ENCODE results near the gene CTBS.
"Not testable (repeated sequence)": the region's sequence is repeated elsewhere in the genome, so short reads cannot be mapped to it uniquely, and the experiment has no call there.

CTBS gene

DNA sequence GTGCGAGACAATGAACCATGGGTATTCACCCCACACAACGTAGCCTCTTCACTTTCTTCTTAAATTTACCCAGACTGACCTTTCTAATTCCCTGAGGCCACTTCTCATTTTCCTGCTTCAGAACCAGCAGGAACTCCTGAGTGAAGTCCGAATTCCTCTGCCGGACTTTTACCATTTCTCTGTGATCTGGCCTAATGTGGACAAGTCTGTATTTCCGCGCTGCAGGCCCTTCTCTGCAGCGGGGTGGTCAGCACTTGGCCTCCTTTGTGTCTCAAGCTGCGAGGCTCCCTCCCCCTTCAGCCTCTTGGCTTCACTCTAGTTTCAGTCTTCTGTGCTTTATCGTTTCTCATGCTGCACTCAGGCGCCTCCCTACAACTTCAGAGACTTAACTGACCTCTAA, 9.4 kb upstream of the CTBS start:
- DNase-seq, result no peak

GRCh38 chr1:84582802-84583587, 8.8 kb upstream of the CTBS start:
- DNase-seq, result no peak

- no peak for DNase-seq
Observed at GRCh38 chr1:84581648-84582047, 7.4 kb upstream of the CTBS start.

DNA sequence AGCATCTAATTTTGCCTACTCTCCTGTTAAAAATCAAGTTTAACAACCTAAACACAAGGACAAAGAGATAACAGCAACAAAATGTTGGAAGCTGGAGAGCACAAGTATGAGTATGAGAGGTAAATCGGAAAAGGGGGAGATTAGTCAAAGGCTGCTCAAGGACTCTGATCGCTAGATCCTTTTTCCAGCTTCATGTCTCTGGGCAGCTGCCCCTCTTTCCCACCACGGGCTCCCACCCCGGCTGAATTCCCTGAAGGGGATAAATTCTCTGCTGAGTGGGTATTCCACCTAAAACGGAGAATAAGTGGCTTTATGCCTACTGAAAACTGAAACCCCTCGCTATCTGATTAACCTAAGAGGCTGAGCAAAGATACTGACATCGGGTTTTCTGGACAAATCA, 696 bp upstream of the CTBS start:
- no peak for DNase-seq

- no peak for DNase-seq
Observed at GRCh38 chr1:84573481-84573966, 716 bp downstream of the CTBS start.

DNA sequence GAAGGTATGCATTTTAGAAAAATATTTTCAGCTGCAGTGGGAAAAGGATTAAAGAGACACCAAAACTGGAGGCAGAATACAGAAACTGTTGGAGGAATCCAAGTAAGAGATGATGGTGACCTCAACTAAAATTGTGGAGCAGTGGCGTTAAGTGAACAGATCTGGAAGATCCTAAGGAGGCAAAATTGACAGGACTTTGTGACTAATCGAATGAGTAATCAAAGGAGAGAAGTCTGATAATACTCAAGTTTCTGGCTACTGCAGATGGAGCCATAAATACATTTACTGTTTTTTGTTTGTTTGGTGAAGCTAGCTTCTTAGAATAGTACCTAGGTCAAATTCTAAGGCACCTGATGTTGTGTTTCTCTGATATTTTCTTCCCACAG, 3.1 kb downstream of the CTBS start:
- DNase-seq, result no peak

GRCh38 chr1:84570436-84571149, 3.6 kb downstream of the CTBS start:
- no peak for DNase-seq

DNA sequence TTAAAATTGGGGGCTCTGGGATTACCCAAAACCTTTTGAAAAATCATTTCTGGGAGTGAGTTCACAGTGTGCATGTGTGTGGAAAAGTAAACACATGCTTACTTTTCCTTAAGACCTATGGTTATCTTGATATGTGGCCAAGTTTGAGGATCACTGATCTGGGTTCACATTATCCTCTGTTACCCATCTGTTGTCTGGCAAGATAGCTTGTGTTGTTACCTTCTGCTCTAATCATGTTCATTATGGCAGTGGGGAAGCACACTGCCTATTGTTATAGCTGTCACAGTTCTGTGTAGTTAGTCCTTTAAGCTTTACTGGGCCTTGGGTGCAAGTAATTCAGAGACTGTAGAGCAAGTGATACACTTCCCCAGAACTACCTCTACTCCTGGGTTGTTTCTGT, 5.0 kb downstream of the CTBS start:
- no peak for DNase-seq

DNA sequence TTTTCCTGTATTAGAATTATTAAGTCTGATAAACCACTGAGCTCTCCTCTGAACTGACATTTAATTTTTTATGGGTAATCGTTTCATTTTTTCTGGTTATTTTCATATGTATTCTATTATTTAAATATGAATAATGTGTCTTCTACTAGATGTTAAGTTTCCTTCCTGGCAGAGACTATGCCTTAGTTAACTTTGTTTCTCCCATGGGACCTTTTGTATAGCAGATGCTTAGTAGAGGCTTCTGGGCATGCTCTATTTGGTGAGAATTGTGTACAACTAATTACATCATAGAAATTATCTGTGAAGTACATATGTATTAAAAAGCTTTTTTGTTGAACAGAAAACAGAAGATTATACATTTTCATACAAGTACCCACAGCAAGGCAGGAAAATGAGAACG, 23.4 kb downstream of the CTBS start:
- DNase-seq, result no peak

GRCh38 chr1:84541679-84542078, 32.6 kb downstream of the CTBS start:
- DNase-seq, result no peak

DNA sequence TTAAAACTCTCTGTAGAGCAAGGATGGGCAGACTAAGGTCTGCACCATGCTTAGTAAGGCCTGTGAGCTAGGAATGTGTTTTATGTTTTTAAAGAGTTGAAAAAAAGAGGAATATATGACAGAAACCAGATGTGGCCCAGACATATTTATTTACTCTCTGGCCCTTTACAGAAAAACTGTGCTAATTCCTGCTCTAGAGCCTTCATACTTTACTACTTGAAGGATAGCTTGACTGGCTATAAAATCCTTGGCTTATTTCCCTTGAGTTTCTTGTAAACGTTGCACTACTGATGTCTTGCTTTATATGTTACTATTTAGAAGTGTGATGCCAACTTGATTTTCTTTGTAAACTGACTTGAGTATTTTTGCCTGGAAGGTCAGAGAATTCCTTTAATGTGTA, 33.5 kb downstream of the CTBS start:
- DNase-seq, result no peak

DNA sequence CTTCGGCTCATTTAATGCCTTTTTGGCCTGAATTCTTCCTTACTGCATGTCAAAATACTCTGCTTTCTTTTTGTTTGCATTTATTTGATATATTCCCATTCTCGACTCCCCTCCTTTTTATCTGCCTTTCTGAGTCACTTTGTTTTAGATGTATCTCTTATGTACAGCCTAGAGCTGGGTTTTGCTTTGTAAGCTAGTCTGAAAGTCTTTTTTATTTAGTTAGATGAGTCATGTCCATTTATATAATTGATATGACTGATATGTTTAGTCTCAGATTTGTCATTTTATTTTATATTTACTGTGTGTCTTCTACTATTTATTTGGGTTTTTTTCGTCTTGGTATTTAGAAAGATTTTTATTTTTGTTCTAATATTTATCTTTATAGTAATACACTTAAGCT, 34.3 kb downstream of the CTBS start:
- DNase-seq, result no peak

GRCh38 chr1:84538599-84538998, 35.6 kb downstream of the CTBS start:
- DNase-seq, result no peak

DNA sequence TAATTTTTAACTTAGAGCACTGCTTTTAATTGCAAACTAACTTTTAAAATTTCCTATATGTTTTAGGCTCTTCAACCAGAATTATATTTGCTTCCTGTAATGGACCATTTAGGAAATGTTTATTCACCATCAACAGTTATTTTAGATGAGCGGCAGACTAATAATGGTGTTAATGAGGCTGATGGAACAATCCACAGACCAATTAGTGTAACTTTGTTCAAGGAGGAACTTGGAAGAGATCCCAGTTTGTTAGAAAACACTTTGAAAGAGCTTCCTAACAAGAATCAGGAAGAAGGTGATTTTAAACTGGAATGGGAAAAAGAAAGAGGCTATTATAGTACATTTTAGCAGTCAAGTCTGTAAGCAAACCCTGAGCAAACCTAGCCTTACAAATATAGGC, 48.5 kb downstream of the CTBS start:
- DNase-seq, result no peak

DNA sequence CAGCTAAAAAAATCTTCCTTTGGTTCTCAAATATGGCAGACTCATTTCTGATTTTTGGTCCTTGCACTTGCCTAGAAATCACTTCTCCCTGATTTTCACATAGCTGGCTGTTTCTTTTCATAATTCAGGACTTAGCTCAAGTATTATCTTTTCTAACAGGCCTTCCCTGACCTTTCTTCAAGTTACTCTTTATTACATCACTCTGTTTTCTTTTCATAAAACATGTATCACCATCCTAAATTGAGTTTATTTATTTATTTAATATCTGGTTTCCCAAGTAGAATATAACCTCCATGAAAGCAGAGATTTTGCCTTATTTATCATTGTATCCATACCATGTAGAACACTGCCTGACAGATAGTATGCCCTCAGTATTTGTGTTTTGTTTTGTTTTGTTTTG, 49.6 kb downstream of the CTBS start:
- DNase-seq, result no peak

- no peak for DNase-seq
Observed at GRCh38 chr1:84510668-84511067, 63.6 kb downstream of the CTBS start.

- no peak for DNase-seq
Observed at GRCh38 chr1:84510165-84510564, 64.1 kb downstream of the CTBS start.

- no peak for DNase-seq
Observed at GRCh38 chr1:84509029-84509428, 65.2 kb downstream of the CTBS start.

DNA sequence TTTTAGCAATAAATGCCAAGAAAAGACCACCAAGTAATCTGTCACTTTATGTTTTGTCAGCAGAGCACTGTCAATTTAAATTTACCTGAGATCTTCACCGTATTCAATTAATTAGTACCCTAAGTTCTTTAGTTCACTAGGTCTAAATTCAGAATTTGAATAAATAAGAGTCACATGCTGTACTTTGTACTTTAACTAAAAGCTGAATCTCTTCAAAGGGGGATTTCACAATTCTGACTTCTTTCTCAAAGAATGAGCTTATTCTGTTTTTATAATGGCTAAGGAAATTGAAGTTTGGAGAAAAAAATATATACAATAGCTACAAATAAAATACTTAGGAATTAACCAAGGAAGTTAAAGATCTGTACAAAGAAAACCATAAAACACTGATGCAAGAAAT, 65.7 kb downstream of the CTBS start:
- DNase-seq, result no peak

- DNase-seq, result not testable (repeated sequence)
Observed at GRCh38 chr1:84507887-84508286, 66.4 kb downstream of the CTBS start.

GRCh38 chr1:84506729-84507453, 67.3 kb downstream of the CTBS start:
- DNase-seq, result no peak

- peak; percentile 99 for DNase-seq
Observed at GRCh38 chr1:84506002-84506728, 68.1 kb downstream of the CTBS start, which contains the start of the genes GNG5 and SPATA1. TSS of gene GNG5 (minus strand) at chr1:84506581. CDS start at chr1:84506091, 490 bp downstream. TSS of gene SPATA1 (plus strand) at chr1:84506386. CDS start at chr1:84516360, 9,974 bp downstream.

DNA sequence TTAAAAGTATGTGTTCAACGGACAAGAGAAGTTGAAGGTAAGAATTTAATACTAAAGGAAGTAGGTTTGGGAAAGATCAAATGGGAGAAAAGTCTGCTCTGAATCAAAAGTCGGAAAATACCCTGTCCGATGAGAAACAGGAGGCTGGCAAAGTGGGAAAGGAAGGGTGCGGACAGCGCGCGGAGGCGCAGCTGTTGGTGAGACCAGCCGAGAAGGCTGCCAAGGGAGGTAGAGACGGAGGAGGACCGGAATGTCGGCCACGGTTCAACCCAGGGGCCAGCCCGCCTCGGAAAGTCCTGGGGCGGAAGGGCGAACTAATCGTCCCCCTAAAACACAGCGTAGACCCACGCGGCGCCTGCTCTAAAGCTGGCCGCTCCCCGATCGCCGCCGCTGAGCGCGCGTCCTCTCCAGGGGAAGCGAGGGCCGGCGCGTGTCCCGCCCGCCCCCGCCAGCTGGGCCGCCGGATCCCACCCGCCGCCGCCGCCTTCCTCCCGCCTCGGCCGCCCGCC, 68.7 kb downstream of the CTBS start:
- DNase-seq, result no peak

Data from activated effector memory CD4-positive, alpha-beta T cell treated with anti-CD3 and anti-CD28 coated beads, Interleukin-2, amount 50 U/mL, for 16 hours (primary cell).